Measurements from ENCODE around the gene LIMS2.

Gene LIMS2

DNA sequence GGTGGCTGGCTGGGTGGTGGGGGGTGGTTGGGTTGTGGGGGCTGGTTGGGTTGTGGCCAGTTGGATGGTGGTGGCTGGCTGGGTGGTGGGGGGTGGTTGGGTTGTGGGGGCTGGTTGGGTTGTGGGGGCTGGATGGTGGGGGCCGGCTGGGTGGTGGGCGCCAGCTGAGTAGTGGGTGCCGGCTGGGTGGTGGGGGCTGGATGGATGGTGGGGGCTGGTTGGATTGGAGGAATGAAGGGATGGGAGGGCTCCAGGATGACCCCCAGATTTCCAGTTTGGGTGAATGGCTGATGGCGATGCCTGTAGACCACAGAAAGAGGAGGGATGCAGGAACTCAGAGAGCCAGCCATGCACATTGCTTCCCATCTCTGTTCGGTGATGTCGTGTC is 56.1 kb downstream of the LIMS2 start:
- no peak for DNase-seq

DNA sequence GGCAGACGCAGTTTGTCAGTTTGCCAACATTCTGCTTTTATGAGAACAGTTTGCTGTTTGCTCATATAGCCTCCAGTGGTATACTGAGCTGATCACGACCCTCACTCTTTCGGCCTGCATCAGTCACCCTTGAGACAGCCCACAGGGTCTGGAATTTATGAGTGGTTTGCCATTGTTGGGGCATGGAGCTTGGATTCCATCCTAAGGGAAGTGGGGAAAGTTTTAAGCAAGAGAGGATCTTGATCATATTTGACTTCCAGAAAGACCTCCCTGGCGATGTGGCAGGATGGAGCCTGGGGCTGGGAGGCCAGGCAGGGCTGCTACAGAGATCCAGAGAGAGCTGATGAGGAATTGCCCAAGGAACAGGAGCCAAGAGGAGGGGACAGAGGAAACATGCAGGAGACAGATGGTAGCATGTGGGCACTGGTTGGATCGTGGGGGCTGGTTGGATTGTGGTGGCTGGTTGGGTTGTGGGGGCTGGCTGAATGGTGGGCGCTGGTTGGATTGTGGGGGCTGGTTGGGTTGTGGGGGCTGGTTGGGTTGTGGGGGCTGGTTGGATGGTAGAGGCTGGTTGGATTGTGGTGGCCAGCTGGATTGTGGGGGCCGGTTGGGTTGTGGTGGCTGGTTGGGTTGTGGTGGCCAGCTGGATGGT is 56.7 kb downstream of the LIMS2 start:
- no peak for DNase-seq

DNA sequence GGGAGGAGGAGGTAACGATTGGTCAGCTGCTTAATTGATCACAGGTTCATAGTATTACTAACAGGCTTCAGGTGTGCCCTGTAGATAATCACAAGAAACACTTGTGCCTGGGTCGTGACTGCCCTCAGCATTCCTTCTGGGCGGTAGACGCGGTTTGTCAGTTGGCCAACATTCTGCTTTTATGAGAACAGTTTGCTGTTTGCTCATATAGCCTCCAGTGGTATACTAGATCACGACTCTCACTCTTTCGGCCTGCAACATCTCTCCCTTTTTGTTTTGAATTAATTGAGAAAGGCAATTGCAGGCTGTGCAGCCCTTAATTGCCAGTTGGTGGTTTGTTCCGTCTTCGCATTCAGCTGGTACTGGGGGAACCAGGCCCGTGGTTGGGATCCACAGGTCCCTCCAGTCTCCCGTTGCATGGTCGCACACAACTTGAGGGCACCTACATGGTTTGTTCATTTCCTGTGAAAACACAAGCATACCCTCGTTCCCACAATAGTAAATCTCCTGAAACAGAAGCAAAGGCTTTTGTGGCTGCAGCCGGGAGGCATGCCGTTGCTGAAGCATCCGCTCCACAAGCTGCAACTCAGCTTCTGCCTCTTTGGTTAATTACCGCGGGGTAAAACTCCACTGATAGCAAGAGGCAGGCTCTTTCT is 59.7 kb downstream of the LIMS2 start:
- DNase-seq: no peak

DNA sequence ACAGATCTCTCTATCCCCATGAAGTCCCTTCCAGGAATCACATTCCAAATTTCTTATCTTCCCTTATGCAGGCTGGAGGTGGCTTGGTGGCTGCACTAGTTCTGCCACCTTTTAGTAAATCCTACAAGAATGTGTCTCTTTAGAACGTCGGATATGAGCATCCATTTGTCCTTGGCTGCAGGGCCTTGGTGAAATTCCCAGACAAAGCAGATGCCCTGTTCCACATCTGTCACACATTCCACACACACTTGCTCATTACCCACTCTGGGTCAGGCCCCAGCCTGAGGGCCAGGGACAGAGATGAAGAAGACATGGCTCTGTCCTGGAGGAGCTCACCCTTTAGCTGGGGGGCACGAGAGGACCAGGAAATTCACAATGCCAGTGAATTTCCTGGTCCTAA is 60.6 kb downstream of the LIMS2 start:
- DNase-seq: no peak

DNA sequence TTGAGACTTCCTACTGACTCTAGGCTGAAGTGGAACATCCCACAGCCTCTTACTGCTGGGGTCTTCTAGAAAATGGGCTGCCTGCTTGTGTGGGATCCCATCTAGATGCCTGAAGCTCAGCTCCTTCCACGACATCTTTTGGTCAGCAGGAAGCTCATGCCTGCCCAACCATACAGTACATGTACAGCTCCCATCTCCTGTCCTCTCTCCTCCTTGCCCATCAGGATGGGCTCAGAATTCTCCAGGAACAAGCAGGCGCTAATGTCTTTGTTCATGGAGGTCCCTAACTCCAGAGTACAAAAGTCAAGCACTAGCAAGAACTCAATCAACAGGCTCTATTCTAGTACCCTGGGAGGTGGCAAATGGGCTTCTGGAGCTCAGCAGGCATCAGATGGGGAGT is 61.1 kb downstream of the LIMS2 start:
- no peak for DNase-seq

DNA sequence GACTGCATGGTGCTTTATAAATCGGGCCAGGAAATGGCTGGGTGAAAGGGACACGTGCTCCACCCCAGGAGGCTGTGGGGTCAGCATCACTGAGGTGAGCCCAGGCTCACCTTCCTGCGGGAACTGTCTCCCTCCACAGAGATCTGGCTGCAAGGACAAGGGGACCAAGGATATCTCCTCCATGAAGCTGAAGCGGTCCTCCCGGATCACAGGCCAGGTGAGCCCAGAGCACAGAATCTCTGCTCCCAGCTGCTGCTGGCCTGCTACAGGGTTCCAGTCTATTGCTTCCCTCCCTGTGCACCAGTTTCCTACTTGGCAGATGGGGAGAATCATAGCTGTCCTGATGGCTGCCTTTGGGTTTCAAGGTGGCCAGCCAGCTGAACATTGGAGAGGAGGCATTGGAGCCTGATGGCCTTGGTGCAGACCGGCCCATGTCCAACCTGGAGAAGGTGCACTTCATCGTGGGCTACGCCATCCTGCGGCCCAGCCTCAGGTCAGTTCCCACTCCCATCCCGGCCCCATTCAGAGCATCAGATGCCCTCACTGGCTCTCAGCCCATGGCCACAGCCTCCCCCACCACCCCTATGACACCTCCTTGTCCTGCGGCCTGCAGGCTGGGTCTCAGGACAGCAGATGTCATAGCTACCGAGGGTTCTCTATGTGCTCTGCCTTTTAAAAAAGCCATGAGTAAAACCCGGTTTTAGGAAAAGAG is 63.1 kb downstream of the LIMS2 start:
- DNase-seq: no peak

DNA sequence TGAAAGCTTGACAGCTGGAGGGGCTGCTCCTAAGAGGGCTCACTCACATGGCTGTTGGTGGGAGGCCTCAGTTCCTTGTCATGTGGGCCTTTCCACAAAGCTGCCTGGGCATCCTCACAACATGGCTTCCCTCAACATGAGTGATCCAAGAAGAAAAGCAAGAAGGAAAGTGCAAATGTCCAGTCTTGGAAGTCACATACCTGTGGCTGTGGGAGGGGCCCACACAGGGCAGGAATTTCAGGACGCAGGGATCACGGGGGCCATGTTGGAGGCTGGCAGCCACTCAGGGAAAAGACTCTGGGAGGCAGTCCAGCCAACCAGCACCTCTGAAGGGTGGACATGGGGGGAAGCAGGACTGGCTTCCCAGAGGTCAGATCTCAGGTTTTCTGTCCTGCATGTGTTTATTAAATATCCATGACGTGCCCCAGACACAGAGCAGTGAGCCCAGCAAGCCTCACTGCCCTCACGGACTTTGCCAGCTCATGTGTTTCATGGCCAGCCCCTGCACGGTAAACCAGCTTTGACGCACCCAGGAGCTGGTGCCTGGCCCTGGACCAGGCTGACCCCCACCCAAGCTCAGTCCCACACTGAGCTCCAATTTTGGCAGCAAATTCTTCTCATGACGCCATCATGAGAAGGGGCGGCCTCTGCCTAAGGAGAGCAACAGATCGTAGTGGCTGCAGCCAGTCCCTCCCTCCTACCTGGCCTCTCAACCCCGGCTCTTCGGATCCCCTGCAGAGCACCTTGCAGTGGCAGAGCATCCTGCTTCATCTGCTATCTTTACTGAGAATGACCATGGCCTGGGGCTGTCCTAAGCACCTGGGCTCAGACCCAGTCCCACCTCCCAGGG is 64.0 kb downstream of the LIMS2 start:
- no peak for DNase-seq

DNA sequence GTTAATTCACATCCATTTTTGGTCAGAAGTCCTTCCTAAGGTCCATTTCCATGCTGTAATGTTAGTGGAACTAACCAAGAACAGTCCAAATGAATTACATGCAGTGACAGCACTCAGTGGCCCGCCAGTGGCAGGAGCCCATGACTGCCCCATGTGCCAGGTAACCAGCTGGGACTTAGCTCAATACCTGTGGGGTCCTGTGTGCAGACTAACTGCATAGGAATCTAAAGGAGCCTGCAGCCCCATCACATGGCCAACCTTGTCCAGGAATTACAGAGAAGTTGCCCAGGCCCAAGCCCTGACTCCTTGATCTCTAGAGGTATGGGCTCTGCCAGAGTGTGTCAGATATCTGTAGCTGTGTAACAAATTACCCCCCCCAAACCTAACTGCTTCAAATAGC is 64.8 kb downstream of the LIMS2 start:
- no peak for DNase-seq

DNA sequence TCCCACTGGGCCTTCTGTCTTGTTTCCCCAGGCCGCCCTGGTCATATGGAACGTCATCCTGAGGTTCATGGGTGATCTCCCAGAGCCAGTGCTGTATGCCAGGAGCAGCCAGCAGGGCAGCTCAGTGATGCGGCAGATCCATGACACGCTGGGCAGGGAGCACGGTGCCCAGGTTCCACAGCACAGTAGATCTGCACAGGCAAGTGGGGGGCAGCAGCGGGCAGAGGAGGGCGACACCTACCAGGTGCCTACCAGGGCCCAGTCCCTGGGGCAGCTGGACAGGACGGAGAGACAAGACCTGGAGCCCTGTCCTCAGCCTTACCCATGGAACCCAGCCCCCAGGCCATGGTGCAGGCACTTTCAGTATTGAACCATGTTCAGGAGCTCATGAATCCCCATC is 65.5 kb downstream of the LIMS2 start:
- DNase-seq: no peak

DNA sequence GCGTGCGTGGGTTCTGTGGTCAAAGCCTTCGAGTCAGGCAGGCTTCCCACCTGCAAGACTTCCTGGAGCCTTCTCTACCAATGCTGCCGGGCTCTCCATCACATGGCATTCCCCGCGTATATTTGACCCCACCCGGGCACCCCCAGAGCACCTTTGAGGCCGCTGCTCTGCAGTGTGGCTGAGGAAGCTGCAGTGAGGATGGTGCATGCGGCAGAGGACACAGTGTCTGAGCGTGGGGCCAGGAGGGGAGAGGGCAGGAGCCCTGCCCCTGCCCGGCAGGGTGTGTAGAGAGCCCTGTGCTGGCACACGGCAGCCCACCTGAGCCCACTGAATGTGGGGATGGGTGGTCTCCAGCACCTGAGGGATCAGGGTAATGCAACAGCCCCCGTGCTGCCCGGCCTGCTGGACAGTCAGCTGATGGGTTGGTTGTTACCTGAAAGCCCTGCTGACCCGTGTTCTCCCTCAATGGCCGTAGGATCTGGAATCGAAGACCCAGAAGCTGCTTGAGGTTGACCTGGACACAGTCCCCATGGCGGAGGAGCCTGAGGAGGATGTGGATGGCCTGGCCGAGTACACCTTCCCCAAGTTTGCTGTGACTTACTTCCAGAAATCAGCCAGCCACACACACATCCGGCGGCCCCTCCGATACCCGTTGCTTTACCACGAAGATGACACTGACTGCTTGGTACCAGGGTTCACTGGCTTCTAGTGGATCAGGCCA is 66.1 kb downstream of the LIMS2 start:
- no peak for DNase-seq

DNA sequence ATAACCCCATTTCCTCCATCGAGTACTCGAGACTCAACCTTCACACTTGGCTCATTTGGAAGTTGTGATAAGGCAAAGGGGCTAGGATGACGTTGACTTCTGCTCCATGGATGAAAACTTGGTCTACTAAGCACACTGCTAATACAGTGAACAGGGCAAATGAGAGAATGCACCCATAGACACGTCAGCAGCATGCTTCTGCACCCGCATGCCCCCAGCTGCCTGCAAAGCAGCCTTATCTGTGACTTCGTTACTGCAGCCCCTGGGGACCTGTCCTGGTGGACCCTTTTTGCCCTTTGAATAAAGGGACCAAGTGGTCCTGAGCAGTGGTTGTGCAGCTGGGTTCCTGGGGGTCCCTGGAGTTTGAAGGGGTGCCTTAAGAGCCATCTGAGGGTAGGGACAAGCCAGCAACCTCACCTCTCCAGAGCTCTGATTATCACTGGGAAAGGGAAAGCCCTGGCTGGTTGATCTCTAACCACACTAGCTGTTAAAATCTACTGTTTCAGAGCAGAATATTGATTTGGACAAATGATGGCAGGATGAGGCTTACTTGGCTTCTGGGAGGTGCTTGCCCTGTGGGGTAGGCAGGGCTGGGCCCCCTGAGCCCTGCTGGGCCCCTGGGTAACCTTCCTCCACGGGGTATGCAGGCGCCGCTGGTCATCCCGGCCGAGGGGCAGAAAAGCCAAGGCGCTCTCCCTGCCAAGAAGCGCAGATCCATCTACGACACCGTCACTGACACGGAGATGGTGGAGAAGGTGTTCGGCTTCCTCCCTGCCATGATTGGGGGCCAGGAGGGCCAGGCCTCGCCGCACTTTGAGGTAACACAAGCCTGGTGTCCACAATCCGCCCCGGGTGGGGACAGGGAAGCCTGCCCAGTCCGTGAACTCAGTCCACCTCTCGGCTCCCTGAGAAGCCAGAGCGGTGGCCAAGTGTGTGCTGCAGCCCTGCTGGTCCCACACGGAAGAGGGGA is 67.0 kb downstream of the LIMS2 start:
- no peak for DNase-seq

DNA sequence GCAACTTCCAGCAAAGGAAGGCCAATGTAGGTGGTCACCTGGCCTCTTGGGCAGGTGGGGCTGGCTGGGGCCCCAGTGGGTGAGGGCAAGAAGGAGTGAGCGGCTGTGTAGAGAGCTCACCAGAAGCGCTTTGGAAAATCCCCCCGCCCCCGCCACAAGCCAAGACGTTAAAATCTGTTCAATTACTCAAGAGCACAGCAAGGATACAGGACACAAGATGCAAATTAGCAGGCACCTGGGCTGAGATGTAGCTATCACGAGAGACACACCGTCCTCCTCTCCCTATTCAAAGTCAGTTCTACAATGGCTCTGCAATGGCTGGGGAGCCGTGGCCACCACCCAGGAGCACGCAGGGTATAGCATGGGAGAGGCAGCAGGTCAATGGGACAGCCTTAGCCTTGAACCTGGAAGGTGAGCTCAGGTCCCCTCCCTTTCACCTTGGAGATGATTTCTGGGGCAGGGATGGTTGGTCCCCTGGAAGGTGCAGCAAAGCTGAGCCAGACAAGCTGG is 67.9 kb downstream of the LIMS2 start:
- no peak for DNase-seq

DNA sequence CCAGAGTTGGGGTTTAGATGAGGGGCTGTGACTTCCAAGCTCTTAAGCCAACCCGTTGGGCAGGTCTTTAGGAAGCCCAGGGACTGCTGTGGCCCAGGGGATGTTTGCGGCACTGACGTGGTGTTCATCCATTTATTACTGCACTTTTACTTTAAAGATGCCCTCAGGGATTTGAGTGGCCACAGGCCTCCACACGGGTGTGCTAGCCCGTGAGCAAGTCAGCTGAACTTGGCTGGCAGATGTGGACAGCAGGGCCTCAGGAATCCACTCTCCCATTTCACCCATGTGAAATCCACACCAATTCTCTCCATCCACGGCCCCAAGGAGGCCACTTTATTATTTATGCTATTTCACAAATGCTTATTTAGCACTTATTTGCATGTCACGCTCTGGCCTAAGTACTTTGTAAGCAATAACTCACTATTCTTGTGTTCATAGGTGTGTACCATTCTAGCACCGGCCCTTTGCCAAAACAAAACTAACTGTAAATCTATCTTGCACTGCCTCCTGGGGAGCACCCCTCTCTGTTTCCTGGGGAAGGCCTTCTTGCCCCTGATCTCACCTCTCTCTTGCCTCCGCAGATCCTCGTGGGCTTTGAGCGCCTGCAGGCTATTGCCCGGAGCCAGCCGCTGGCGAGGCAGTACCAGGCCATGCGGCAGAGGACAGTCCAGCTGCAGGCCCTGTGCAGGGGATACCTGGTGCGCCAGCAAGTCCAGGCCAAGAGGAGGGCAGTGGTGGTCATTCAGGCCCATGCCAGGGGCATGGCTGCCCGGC is 68.5 kb downstream of the LIMS2 start:
- DNase-seq: no peak

DNA sequence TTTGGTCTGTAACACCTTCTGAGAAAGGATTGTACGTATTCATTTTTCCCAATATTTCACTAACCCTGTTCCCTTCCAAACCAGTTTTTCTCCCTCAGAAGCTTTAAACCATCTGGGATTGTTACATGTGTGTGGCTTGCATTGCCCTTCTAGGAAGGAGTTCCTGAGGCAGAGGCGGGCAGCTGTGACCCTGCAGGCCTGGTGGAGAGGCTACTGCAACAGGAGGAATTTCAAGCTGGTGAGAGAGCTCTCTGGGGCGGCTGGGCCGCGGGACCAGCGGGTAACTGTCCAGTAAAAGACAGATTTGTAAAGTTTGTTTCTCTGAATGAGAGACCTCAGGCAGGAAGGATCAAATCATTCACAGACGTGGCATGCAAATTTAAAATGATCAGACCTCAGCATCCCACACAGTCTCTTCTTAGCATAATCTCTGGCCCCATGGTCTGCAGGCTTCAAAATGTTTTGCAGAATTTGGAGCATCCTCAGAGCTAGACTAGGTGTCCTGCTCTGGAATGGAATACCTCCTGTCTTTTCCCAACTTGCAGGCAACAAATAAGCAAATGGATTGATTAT is 69.6 kb downstream of the LIMS2 start:
- no peak for DNase-seq

DNA sequence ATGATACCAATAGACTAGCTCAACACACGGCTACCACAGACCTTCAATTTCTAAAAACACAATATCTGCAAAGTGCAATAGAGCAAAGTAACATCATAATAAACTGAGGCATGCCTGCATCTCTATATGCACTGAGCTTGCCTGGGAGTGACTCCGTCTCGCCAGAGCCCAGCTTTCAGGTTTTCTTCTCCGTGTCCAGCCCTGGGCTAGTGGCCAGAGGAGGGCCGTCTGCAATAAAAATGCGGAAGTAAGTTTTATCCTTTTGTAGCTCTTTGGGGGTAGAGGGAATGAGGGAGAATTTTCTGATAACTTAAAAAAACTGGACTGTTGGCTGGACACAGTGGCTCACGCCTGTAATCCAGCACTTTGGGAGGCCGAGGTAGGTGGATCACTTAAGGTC is 70.3 kb downstream of the LIMS2 start:
- no peak for DNase-seq

DNA sequence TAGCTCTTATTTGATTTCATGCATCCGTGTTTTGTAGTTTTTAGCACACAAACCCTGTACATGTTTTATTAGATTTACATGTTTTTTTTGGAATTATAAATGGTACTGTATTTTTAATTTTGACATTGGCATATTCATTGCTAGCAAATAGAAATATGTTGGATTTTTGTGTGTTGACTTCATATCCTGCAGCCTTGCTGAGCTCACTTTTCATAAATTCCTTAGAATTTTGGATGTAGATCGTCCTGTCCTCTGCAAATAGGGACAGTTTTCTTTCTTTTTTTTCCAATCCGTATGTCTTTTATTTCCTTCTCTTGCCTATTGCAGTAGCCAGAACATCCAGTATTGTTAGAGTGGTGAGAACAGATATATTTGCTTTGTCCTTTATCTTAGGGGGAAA is 76.1 kb downstream of the LIMS2 start:
- no peak for DNase-seq

DNA sequence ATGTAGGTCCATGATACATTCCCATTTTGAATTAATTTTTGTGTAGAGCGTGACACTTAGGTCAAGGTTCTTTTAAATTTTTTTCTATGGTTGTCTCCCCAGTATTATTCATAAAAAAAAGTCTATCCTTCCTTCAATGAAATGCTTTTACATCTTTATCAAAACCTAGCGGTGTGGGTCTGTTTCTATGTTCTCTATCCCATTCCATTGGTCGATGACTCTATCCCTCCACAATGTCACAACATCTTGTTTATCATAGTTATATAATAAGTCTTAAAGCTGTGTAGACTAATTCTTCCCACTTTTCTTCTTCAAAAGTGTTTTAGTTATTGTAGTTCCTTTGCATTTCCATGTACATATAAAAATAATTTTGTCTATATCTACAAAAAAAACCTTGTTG is 76.6 kb downstream of the LIMS2 start:
- DNase-seq: no peak

DNA sequence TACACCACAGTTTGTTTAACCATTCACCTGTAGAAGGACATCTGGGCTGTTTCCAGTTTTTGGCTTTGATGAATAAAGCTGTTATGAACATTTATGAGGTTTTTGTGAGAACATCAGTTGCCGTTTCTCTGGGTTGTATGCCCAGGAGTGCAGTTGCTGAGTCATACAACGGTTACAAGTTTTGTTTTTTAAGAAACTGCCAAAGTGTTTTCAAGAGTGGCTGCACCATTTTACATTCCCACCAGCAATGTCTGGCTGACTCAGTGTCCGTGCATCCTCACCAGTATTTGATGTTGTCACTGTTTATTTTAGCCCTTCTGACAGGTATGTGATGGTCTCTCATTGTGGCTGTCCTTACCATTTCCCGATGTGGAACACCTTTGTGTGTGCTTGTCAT is 77.3 kb downstream of the LIMS2 start:
- no peak for DNase-seq

DNA sequence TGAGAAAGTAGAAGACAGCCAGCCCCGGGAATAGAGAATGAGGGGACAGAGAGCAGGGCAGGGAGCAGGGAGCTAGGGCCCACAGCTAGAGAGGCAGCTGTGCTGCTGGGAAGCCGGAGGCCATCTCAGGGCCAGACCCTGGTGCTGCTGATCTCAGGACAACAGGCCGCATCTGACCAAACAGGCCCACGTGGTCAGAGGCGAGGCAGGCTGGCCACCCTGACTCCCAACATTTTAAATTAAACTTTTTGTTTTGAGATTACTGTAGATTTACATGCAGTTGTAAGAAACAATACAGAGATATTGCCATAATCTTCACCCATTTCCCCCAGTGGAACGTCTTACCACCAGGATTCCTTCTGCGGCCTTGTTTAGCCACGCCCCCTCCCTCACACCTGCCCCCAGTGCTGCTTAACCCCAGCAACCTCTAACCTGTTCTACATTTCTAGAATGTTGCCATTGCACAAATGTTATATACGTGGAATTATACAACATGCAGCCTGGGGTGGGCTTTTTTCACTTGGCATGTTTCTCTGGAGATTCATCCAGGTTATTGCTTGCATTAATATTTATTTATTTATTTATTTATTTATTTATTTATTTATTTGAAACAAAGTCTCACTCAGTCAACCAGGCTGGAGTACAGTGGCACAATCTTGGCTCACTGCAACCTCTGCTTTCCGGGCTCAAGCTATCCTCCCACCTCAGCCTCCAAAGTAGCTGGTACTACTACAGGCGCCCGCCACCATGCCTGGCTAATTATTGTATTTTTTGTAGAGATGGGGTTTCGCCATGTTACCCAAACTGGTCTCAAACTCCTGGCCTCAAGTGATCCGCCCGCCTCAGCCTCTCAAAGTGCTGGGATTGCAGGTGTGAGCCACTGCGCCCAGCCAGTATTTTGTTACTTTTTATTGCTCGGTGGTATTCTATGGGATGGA is 78.0 kb downstream of the LIMS2 start:
- no peak for DNase-seq

Measured in NCI-H1092 (cell line).